Stimulated activated memory B cell treated with anti-CD40 and anti-IgM and Interleukin-4, amounts not matched to agents 10 μg/mL and 1 μg/mL and 100 μg/mL, for 72 hours (primary cell): ENCODE results near the gene SMARCD1.
"Not testable (repeated sequence)": the region's sequence is repeated elsewhere in the genome, so short reads cannot be mapped to it uniquely, and the experiment has no call there.

ENCODE experiments used
- ATAC-seq: fragments of 150-1000 bp; cut with Tn5 transposase; 2 replicates; pipeline ENCODE4 v1.10.0; 2021
- H3K27ac Mint-ChIP-seq: one replicate; pipeline ENCODE4 v1.8.0; 2022; ENCODE audit warnings: mild to moderate bottlenecking, mixed read lengths
- H3K27me3 Mint-ChIP-seq: one replicate; pipeline ENCODE4 v1.8.0; 2022; ENCODE audit warnings: mixed read lengths
- H3K36me3 Mint-ChIP-seq: one replicate; pipeline ENCODE4 v1.8.0; 2022; ENCODE audit warnings: mixed read lengths
- H3K4me1 Mint-ChIP-seq: one replicate; pipeline ENCODE4 v1.8.0; 2022; ENCODE audit warnings: mixed read lengths
- H3K4me3 Mint-ChIP-seq: one replicate; pipeline ENCODE4 v1.8.0; 2022; ENCODE audit warnings: mild to moderate bottlenecking, moderate library complexity, mixed read lengths
- H3K9me3 Mint-ChIP-seq: one replicate; pipeline ENCODE4 v1.8.0; 2022; ENCODE audit warnings: mixed read lengths

SMARCD1 gene

DNA sequence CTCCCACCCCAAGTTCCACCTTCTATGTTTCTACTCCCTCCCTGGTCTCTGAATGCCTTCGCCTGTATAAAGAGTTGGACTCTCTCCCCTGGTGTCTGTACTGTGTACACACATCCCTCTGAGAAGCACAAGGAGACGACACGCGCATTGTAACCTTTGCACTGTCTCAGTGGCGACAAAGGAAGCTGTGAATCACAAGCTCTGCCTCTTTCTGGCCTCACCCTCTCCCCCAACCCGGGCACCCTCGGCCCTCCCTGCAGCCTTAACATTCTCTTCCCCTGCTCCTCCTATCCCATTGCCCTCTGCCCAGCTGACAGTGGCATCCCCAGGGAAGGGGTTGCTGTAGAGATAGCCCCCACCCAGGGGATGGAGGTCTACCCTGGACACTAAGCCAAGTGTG, 2.5 kb upstream of the SMARCD1 start:
- Mint-ChIP-seq H3K9me3 (no peaks in the 10 kb centered on the region), H3K27me3 (peaks cover 5% of the 10 kb centered on the region), H3K36me3 (peaks cover 8% of the 10 kb centered on the region), H3K4me3 (no peak overlapping the region), H3K4me1 (peaks cover 34% of the 10 kb centered on the region), H3K27ac (peak overlapping the region; percentile 80)
- no peak for ATAC-seq

GRCh38 chr12:50083301-50083700, 1.8 kb upstream of the SMARCD1 start:
- Mint-ChIP-seq H3K4me1 (peaks cover 41% of the 10 kb centered on the region), H3K27ac (peak overlapping the region; percentile 86), H3K36me3 (peaks cover 15% of the 10 kb centered on the region), H3K9me3 (no peaks in the 10 kb centered on the region), H3K4me3 (peak overlapping the region; percentile 74), H3K27me3 (no peaks in the 10 kb centered on the region)
- ATAC-seq, result no peak

GRCh38 chr12:50084409-50084774, 750 bp upstream of the SMARCD1 start:
- peak overlapping the region; percentile 88 for H3K4me3 Mint-ChIP-seq

GRCh38 chr12:50085615-50086072, 502 bp downstream of the SMARCD1 start:
- Mint-ChIP-seq H3K4me3 (peak overlapping the region; percentile 88), H3K36me3 (peaks cover 28% of the 10 kb centered on the region), H3K9me3 (no peaks in the 10 kb centered on the region), H3K27ac (peak overlapping the region; percentile 95), H3K27me3 (no peaks in the 10 kb centered on the region), H3K4me1 (peaks cover 48% of the 10 kb centered on the region)
- no peak for ATAC-seq

More at GRCh38 chr12:50084409-50084774, 750 bp upstream of the SMARCD1 start:
- Mint-ChIP-seq H3K4me1 (peaks cover 48% of the 10 kb centered on the region), H3K27ac (peak overlapping the region; percentile 95), H3K36me3 (peaks cover 23% of the 10 kb centered on the region)
- not testable (repeated sequence) for H3K9me3 Mint-ChIP-seq, ATAC-seq, H3K27me3 Mint-ChIP-seq

GRCh38 chr12:50086148-50086547, 1.0 kb downstream of the SMARCD1 start:
- Mint-ChIP-seq H3K27me3 (no peaks in the 10 kb centered on the region), H3K27ac (peak overlapping the region; percentile 95), H3K9me3 (no peaks in the 10 kb centered on the region), H3K4me3 (peak overlapping the region; percentile 88), H3K36me3 (peaks cover 32% of the 10 kb centered on the region), H3K4me1 (peaks cover 48% of the 10 kb centered on the region)
- ATAC-seq, result no peak

GRCh38 chr12:50087151-50087550, 2.0 kb downstream of the SMARCD1 start:
- Mint-ChIP-seq H3K4me1 (peaks cover 43% of the 10 kb centered on the region), H3K36me3 (peaks cover 40% of the 10 kb centered on the region), H3K4me3 (no peak overlapping the region), H3K27me3 (no peaks in the 10 kb centered on the region), H3K27ac (peak overlapping the region; percentile 95), H3K9me3 (no peaks in the 10 kb centered on the region)
- no peak for ATAC-seq

DNA sequence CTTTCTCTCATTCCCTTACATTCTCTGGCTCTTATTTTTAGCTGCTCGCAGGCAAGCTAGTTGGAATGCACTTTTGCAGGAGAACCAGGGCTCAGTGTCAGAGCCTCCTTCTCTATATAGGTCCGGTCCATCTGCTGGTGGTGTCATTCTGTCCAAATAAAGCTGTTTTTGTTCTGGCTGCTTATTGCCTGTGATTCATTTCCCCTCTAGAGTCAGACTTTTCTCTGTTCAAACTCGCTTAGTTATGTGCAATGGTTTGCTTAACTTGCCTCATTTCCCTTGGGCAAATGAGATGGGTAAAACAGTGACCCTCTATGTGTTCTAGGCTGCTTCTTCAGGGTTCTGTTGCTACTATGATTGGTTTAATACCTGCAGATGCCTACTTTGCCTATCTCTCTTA, 2.9 kb downstream of the SMARCD1 start:
- Mint-ChIP-seq H3K4me1 (peaks cover 43% of the 10 kb centered on the region), H3K4me3 (no peak overlapping the region), H3K27me3 (no peaks in the 10 kb centered on the region), H3K9me3 (no peaks in the 10 kb centered on the region), H3K36me3 (peaks cover 42% of the 10 kb centered on the region), H3K27ac (peak overlapping the region; percentile 20)
- no peak for ATAC-seq

DNA sequence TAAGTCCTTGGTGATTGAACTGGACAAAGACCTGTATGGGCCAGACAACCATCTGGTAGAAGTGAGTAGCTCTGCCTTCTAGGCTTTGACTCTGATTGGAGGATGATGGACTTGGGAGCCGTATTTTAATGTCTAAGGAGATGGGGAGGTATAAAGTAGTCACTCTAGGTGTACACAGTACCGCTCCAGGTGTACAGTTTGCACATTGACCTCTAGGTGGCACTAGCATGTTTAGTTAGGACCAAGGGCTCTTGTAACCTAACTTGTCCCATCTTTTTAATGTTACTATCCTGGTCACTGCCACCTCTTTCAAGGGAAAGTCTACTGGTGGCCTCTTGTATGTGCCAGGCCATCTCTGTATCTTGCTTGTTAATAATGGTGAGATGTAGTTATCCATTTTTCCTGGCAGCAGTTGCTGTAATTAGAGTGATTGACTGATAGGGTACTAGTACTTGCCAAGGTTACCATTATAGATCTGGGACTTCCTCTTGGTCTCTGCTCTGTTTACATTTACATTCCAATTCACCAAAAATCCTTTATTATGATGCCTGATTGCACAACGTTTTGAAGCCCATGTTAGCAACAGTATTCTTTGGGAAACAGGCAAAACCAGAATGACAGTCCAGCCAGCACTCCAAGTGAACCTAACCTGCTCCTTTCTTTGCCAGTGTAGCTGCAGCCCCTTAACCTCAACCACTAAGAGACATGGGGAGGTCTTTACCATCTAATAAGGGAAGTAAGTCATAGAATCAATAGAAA, 3.6 kb downstream of the SMARCD1 start:
- H3K36me3 Mint-ChIP-seq, result peaks cover 44% of the 10 kb centered on the region

GRCh38 chr12:50089730-50090129, 4.6 kb downstream of the SMARCD1 start:
- ATAC-seq, result no peak
- Mint-ChIP-seq H3K36me3 (peaks cover 52% of the 10 kb centered on the region), H3K4me3 (no peak overlapping the region), H3K27ac (no peak overlapping the region), H3K4me1 (peaks cover 37% of the 10 kb centered on the region), H3K9me3 (no peaks in the 10 kb centered on the region), H3K27me3 (no peaks in the 10 kb centered on the region)

More for the DNA sequence above, 3.6 kb downstream of the SMARCD1 start:
- H3K4me1 Mint-ChIP-seq, result peaks cover 38% of the 10 kb centered on the region
- no peaks in the 10 kb centered on the region for H3K27me3 Mint-ChIP-seq
- no peak overlapping the region for H3K4me3 Mint-ChIP-seq
- ATAC-seq, result no peak
- no peaks in the 10 kb centered on the region for H3K9me3 Mint-ChIP-seq
- peak overlapping the region; percentile 20 for H3K27ac Mint-ChIP-seq

DNA sequence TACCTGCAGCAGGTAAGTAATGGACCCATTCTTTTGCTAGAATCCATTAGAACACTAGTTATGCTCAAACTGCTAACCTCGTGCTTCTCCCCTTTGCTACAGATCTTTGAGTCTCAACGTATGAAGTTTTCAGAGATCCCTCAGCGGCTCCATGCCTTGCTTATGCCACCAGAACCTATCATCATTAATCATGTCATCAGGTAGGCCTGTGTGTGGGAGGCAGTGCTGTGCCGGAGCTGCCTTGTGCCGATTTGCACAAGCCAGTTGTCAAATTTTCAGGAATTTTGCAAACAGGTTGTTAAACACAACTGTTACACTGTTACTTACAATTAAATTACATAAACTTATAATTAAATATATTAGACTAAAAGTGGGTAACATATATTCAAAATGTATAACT, 5.2 kb downstream of the SMARCD1 start:
- Mint-ChIP-seq H3K9me3 (no peaks in the 10 kb centered on the region), H3K4me3 (no peak overlapping the region), H3K36me3 (peaks cover 59% of the 10 kb centered on the region), H3K27ac (no peak overlapping the region), H3K27me3 (no peaks in the 10 kb centered on the region), H3K4me1 (peaks cover 35% of the 10 kb centered on the region)
- ATAC-seq, result no peak

GRCh38 chr12:50097952-50098351, 12.8 kb downstream of the SMARCD1 start:
- Mint-ChIP-seq H3K27ac (no peak overlapping the region), H3K4me3 (no peak overlapping the region), H3K9me3 (no peaks in the 10 kb centered on the region), H3K36me3 (peaks cover 80% of the 10 kb centered on the region), H3K27me3 (no peaks in the 10 kb centered on the region), H3K4me1 (peaks cover 7% of the 10 kb centered on the region)
- no peak for ATAC-seq

- H3K4me1 Mint-ChIP-seq, result peaks cover 22% of the 10 kb centered on the region
- H3K36me3 Mint-ChIP-seq, result peaks cover 72% of the 10 kb centered on the region
- no peaks in the 10 kb centered on the region for H3K9me3 Mint-ChIP-seq
- H3K4me3 Mint-ChIP-seq, result no peak overlapping the region
- ATAC-seq, result no peak
- H3K27ac Mint-ChIP-seq, result no peak overlapping the region
- no peaks in the 10 kb centered on the region for H3K27me3 Mint-ChIP-seq
Measured at GRCh38 chr12:50099302-50100008, 14.3 kb downstream of the SMARCD1 start.

- Mint-ChIP-seq H3K4me1 (peaks cover 24% of the 10 kb centered on the region), H3K4me3 (no peak overlapping the region), H3K9me3 (no peaks in the 10 kb centered on the region), H3K27ac (no peak overlapping the region), H3K36me3 (peaks cover 70% of the 10 kb centered on the region), H3K27me3 (no peaks in the 10 kb centered on the region)
- no peak for ATAC-seq
Measured at GRCh38 chr12:50100561-50100960, 15.4 kb downstream of the SMARCD1 start.

GRCh38 chr12:50101663-50102062, 16.5 kb downstream of the SMARCD1 start:
- no peak overlapping the region for H3K27ac Mint-ChIP-seq
- H3K9me3 Mint-ChIP-seq, result no peaks in the 10 kb centered on the region
- ATAC-seq, result no peak
- H3K4me1 Mint-ChIP-seq, result peaks cover 30% of the 10 kb centered on the region
- peaks cover 66% of the 10 kb centered on the region for H3K36me3 Mint-ChIP-seq
- H3K27me3 Mint-ChIP-seq, result no peaks in the 10 kb centered on the region
- H3K4me3 Mint-ChIP-seq, result no peak overlapping the region

DNA sequence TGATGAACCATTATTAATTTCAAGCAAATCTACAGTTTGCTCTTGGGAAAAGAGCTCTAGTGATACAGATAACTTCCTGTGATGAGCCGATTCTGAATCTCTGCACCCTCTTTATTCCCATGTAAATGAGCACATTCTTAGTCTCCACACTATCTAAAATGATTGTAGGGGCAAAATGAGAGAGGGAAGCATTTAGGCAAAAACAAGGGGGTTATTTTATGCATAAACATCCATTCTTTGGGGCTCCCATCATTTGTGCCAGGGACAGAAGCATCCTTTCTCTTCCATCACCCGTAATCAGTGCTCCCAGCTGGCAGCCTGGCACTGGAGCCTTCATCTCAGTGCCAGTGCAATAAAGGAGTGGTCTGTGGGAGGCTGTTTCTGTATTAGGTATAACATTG, 17.0 kb downstream of the SMARCD1 start:
- Mint-ChIP-seq H3K4me1 (peaks cover 30% of the 10 kb centered on the region), H3K27me3 (no peaks in the 10 kb centered on the region), H3K27ac (no peak overlapping the region), H3K4me3 (no peak overlapping the region), H3K9me3 (no peaks in the 10 kb centered on the region), H3K36me3 (peaks cover 61% of the 10 kb centered on the region)
- no peak for ATAC-seq
